Measurements from ENCODE around the gene CD68. TPM values are rescaled to one million over a fixed set of nuclear protein-coding genes. Genes with fewer than 3 reads are reported as not detected.
"Not testable (repeated sequence)": the region's sequence is repeated elsewhere in the genome, so short reads cannot be mapped to it uniquely, and the experiment has no call there.

Gene CD68
- total RNA-seq, 1 donor from 2014 or later: 667 TPM

DNA sequence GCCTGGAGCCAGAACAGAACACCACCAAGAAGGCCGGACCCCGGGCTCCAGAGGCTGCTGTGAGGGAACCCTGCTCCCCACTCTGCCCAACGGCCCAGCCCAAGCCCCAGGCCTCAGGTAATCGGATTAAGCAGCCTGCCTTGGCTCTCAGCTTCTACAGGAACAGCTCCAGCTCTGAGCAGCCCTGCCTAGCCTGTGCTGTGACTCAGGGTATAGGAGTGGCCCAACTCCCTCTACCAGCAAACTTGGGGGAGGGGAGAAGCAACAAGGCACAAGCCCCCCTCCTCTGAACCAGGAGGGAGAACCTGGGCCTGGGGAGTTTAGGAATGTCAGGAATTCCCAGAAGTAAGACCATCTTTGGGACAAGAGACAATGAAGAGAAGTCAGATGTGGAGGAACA, 11.3 kb downstream of the CD68 start:
- H3K27ac ChIP-seq: no peak overlapping the region
- intact Hi-C loops (cut with DNase I): no loop called here
- DNase-seq: no peak
- H3K36me3 ChIP-seq: peaks cover 84% of the 10 kb centered on the region
- no peaks in the 10 kb centered on the region for H3K9me3 ChIP-seq
- H3K27me3 ChIP-seq (ENCODE audit: low read depth): no peaks in the 10 kb centered on the region
- peaks cover 21% of the 10 kb centered on the region for H3K4me1 ChIP-seq
- no peak for ATAC-seq
- H3K4me3 ChIP-seq: no peak overlapping the region
- TF ChIP-seq, protein P1, sequence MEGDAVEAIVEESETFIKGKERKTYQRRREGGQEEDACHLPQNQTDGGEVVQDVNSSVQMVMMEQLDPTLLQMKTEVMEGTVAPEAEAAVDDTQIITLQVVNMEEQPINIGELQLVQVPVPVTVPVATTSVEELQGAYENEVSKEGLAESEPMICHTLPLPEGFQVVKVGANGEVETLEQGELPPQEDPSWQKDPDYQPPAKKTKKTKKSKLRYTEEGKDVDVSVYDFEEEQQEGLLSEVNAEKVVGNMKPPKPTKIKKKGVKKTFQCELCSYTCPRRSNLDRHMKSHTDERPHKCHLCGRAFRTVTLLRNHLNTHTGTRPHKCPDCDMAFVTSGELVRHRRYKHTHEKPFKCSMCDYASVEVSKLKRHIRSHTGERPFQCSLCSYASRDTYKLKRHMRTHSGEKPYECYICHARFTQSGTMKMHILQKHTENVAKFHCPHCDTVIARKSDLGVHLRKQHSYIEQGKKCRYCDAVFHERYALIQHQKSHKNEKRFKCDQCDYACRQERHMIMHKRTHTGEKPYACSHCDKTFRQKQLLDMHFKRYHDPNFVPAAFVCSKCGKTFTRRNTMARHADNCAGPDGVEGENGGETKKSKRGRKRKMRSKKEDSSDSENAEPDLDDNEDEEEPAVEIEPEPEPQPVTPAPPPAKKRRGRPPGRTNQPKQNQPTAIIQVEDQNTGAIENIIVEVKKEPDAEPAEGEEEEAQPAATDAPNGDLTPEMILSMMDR (IDR thresholded peaks at IDR 0.05): no peak

DNA sequence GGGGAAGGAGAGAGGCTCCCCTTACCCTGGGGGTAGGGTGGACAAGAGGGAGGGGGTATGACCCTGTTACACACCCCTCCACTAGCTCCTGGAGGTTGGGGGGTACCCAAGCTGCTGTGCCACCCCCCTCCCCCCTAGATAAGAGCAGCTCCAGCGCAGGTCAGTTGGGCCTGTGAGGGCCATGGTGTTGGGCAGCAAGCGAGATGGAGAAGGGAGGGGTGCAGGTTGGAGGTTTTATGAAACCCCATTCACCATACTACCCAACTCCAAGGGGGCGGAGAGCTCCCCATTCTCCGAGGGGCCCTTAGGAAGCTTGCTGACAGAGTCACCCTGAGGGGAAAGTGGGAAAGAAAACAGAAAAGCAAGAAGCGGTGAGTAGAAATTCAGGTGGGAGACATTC, 12.2 kb downstream of the CD68 start:
- intact Hi-C loops (cut with DNase I): no loop called here
- no peak overlapping the region for H3K27ac ChIP-seq

DNA sequence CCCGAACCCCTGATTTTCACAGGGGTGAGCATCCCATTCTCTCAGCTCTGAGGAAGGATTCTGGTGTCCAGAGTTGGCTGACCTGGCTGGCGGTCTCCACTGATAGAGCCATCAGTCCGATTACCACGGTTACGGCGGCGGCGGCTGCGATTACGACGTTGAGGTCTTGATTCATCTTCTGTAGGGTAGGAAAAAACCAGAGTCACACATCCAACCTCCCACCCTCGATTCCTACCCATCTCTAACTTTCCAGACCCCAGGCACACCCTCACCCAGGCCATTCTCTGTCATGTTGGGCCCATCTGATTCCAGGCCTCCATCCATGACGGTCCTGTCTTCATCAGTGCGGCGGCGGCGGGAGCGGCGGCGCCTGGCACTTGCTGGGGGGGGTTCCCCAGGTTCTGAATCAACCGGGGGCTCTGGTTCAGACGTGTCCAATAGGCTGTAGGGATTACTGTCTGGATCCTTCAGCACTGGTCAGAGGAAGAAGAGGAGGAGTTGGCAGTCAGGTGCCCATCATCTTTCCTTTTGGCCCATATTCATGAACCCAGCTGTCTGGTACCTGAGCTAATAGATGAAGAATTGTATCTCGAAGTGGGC, 13.1 kb downstream of the CD68 start:
- Histone ChIP-seq H3K4me3 (no peak overlapping the region), H3K4me1 (peaks cover 21% of the 10 kb centered on the region), H3K9me3 (no peaks in the 10 kb centered on the region), H3K27ac (no peak overlapping the region), H3K27me3 (ENCODE audit: low read depth) (no peaks in the 10 kb centered on the region), H3K36me3 (peaks cover 90% of the 10 kb centered on the region)
- ATAC-seq: no peak
- TF ChIP-seq, protein P1 (IDR thresholded peaks at IDR 0.05): no peak
- intact Hi-C loops (cut with DNase I): no loop called here
- DNase-seq: no peak

More for the DNA sequence above, 12.2 kb downstream of the CD68 start:
- Histone ChIP-seq H3K9me3 (no peaks in the 10 kb centered on the region), H3K27me3 (ENCODE audit: low read depth) (no peaks in the 10 kb centered on the region), H3K36me3 (peaks cover 90% of the 10 kb centered on the region), H3K4me1 (peaks cover 21% of the 10 kb centered on the region), H3K4me3 (no peak overlapping the region)
- ATAC-seq (no peak), DNase-seq (no peak)
- TF ChIP-seq, protein P1 (IDR thresholded peaks at IDR 0.05): no peak

DNA sequence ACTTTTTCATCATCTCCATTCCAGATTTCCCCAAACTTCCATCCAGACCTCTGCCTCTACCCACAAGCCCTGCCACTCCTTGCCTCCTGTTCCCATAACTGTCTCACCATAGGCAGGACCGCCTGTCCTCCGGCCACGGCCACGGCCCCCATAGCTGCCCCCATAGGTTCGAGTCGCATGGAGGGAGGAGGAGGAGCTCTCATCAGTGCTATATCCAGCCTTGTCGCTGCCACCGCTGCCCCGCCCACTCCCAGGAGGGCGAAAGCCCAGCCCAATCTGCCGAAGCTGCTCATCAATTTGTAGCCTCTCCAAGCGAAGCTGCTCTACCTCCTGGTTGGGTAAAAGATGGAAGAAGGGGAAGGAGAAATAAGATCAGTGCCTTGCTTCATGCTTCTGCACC, 13.9 kb downstream of the CD68 start:
- H3K36me3 ChIP-seq: peaks cover 88% of the 10 kb centered on the region
- ATAC-seq (no peak), DNase-seq (no peak)
- intact Hi-C loops (cut with DNase I): no loop called here
- H3K27ac ChIP-seq: no peak overlapping the region
- TF ChIP-seq, protein P1 (IDR thresholded peaks at IDR 0.05): no peak
- no peaks in the 10 kb centered on the region for H3K9me3 ChIP-seq
- no peak overlapping the region for H3K4me3 ChIP-seq
- H3K4me1 ChIP-seq: peaks cover 14% of the 10 kb centered on the region
- H3K27me3 ChIP-seq (ENCODE audit: low read depth): no peaks in the 10 kb centered on the region

DNA sequence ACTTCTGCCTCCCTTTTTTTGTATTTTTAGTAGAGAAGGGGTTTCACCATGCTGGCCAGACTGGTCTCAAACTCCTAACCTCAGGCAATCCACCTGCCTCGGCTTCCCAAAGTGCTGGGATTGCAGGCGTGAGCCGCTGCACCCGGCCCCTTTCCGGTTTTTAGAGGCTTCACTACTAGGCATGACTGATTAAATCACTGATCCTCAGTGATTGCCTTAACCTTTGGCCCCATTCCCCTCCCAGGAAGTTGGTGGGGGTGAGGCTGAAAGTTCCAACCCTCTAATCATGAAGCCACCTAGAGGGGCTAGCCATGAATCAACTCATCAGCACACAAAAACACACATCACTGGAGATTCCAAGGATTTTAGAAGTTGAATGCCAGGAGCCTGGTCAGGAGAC, 18.1 kb downstream of the CD68 start:
- peak; percentile 6 for DNase-seq
- H3K27me3 ChIP-seq (ENCODE audit: low read depth); H3K4me3 ChIP-seq; H3K27ac ChIP-seq; H3K9me3 ChIP-seq; intact Hi-C loops (cut with DNase I); H3K4me1 ChIP-seq; ATAC-seq: not testable (repeated sequence)
- H3K36me3 ChIP-seq: peaks cover 98% of the 10 kb centered on the region

DNA sequence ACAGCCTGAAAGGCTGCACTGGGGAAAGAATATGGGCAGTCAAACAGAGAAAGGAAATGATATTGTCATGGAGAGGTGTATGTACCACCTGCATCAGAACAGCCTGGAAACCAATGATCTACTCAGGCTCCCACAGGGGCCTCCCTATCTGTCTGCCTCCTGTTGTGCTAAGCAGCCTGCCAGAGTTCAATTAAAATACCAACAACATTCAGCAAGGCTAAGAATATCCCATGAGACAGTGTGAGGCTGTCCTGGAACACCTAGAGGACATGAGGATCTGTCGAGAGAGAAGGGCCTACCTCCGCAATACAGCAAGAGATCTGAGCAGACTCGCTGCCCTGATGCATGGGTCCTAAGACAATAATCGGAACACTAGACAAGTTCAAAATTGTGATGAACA, 26.8 kb downstream of the CD68 start:
- Histone ChIP-seq H3K4me1 (peaks cover under 1% of the 10 kb centered on the region), H3K4me3 (no peak overlapping the region), H3K27ac (no peak overlapping the region), H3K27me3 (ENCODE audit: low read depth) (no peaks in the 10 kb centered on the region), H3K9me3 (no peaks in the 10 kb centered on the region), H3K36me3 (peaks cover 61% of the 10 kb centered on the region)
- intact Hi-C loops (cut with DNase I): no loop called here
- ATAC-seq (no peak), DNase-seq (peak; percentile 3)
- TF ChIP-seq, protein P1 (IDR thresholded peaks at IDR 0.05): no peak

Measured in lower lobe of right lung (tissue), 2 donors.